Ramos (cell line): Measurements from ENCODE around the gene PNMA8B.

Source experiments
- in situ Hi-C: fragments of 300-500 bp; cut with MboI; formaldehyde crosslinking; loops from one replicate; pipeline ENCODE4 v1.14.3; 2022; ENCODE audit warnings: low sequenced_read_pairs; ENCODE audit not compliant: unreplicated experiment

The PNMA8B gene

GRCh38 chr19:46463516-46463915, 32.2 kb downstream of the PNMA8B start:
- in situ Hi-C loops = no loop called here

- in situ Hi-C loops = no loop called here
These were observed 34.1 kb downstream of the PNMA8B start for GRCh38 chr19:46461537-46461936.

GRCh38 chr19:46460981-46461380, 34.7 kb downstream of the PNMA8B start:
- in situ Hi-C loops = no loop called here

GRCh38 chr19:46460055-46460454, 35.6 kb downstream of the PNMA8B start:
- in situ Hi-C loops = no loop called here

GRCh38 chr19:46456930-46457329, 38.7 kb downstream of the PNMA8B start:
- in situ Hi-C loops = no loop called here

- in situ Hi-C loops = no loop called here
These were observed 41.4 kb downstream of the PNMA8B start for GRCh38 chr19:46454244-46454643.

GRCh38 chr19:46453661-46454060, 42.0 kb downstream of the PNMA8B start:
- in situ Hi-C loops = no loop called here

- in situ Hi-C loops = no loop called here
These were observed 43.5 kb downstream of the PNMA8B start for GRCh38 chr19:46452186-46452585.

- in situ Hi-C loops = no loop called here
These were observed 44.3 kb downstream of the PNMA8B start for GRCh38 chr19:46451352-46451751.

- in situ Hi-C loops = no loop called here
These were observed 44.9 kb downstream of the PNMA8B start for GRCh38 chr19:46450737-46451136.

- in situ Hi-C loops = no loop called here
These were observed 46.4 kb downstream of the PNMA8B start for GRCh38 chr19:46449228-46449627.

GRCh38 chr19:46448601-46449000, 47.1 kb downstream of the PNMA8B start:
- in situ Hi-C loops = no loop called here

- in situ Hi-C loops = no loop called here
These were observed 47.8 kb downstream of the PNMA8B start for GRCh38 chr19:46447824-46448223.

- in situ Hi-C loops = no loop called here
These were observed 48.7 kb downstream of the PNMA8B start for GRCh38 chr19:46447006-46447405.

GRCh38 chr19:46446021-46446420, 49.6 kb downstream of the PNMA8B start:
- in situ Hi-C loops = no loop called here

GRCh38 chr19:46442808-46443450, 52.7 kb downstream of the PNMA8B start:
- in situ Hi-C loops = no loop called here

- in situ Hi-C loops = no loop called here
These were observed 53.8 kb downstream of the PNMA8B start for GRCh38 chr19:46441866-46442265.
